ENCODE measurements around the gene TOX3. TPM values are rescaled to one million over a fixed set of nuclear protein-coding genes. Genes with fewer than 3 reads are reported as not detected.

Gene TOX3
- total and polyA plus RNA-seq, 2 experiments from 2014 or later: 9.8 to 15.6 TPM

DNA sequence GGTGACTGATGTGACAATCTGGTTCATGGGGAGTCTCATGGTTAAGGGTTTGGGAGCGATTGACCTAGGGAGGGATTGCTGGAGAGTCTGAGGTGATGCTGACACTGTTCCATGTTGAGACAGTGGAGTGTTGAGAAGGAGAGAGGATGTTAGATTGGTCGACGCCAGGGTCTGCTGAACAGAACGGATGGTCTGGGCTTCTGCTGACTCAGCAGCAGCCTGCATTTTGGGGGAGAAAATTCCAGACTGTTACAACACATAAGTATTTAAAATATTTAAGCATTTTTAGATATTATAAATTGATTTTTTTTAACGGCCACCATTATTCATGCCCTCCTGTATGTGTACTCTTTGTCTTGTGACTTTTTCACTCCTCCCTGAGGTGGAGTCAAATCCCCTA, 107.2 kb downstream of the TOX3 start:
- H3K9me2 ChIP-seq (ENCODE audit: insufficient read depth): no peaks in the 10 kb centered on the region
- no peaks in the 10 kb centered on the region for H3K79me2 ChIP-seq (replicated peaks; ENCODE audit: insufficient read depth)
- H3K36me3 Mint-ChIP-seq (ENCODE audit: low read depth): peaks cover 43% of the 10 kb centered on the region
- no peaks in the 10 kb centered on the region for H3K27me3 Mint-ChIP-seq (ENCODE audit: insufficient read depth, low read depth, poor library complexity)
- no peak overlapping the region for H3K4me3 ChIP-seq
- H3K9me3 Mint-ChIP-seq: peaks cover 12% of the 10 kb centered on the region; the same call in 2 of the 3 replicates
- no peak overlapping the region for H2AFZ ChIP-seq
- H3K36me3 ChIP-seq (ENCODE audit: insufficient read depth): peaks cover 11% of the 10 kb centered on the region
- no peaks in the 10 kb centered on the region for H3K27me3 ChIP-seq (ENCODE audit: insufficient read depth)
- H3K4me1 ChIP-seq (ENCODE audit: insufficient read depth): peaks cover 18% of the 10 kb centered on the region
- TF ChIP-seq EZH2phosphoT487 (IDR thresholded peaks at IDR 0.05; ENCODE audit: unreplicated experiment) (no peak), ETS1 (IDR thresholded peaks at IDR 0.05) (no peak), CREB1 (CRISPR knock-in tag; IDR thresholded peaks at IDR 0.05; ENCODE audit: low read depth) (no peak), EZH2 (IDR thresholded peaks at IDR 0.05; ENCODE audit: low read depth, unreplicated experiment) (no peak), STAT1 (IDR thresholded peaks at IDR 0.05; ENCODE audit: unreplicated experiment) (no peak), POLR2AphosphoS5 (IDR thresholded peaks at IDR 0.05; ENCODE audit: low read depth) (no peak), ZNF114 (CRISPR knock-in tag; IDR thresholded peaks at IDR 0.05) (no peak)
- TF ChIP-seq, protein P1, sequence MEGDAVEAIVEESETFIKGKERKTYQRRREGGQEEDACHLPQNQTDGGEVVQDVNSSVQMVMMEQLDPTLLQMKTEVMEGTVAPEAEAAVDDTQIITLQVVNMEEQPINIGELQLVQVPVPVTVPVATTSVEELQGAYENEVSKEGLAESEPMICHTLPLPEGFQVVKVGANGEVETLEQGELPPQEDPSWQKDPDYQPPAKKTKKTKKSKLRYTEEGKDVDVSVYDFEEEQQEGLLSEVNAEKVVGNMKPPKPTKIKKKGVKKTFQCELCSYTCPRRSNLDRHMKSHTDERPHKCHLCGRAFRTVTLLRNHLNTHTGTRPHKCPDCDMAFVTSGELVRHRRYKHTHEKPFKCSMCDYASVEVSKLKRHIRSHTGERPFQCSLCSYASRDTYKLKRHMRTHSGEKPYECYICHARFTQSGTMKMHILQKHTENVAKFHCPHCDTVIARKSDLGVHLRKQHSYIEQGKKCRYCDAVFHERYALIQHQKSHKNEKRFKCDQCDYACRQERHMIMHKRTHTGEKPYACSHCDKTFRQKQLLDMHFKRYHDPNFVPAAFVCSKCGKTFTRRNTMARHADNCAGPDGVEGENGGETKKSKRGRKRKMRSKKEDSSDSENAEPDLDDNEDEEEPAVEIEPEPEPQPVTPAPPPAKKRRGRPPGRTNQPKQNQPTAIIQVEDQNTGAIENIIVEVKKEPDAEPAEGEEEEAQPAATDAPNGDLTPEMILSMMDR (conservative IDR thresholded peaks at IDR 0.05; ENCODE audit: low read depth in 2 of 2): no peak
- H3K4me2 ChIP-seq: no peak overlapping the region
- DNase-seq (ENCODE audit: low spot score) (no peak), ATAC-seq (no peak)
- no peak overlapping the region for H3K27ac ChIP-seq (ENCODE audit: low read depth)
- H3K4me3 Mint-ChIP-seq: no peak overlapping the region
- H4K20me1 ChIP-seq (replicated peaks; ENCODE audit: insufficient read depth): no peaks in the 10 kb centered on the region
- no peaks in the 10 kb centered on the region for H3F3A ChIP-seq (replicated peaks; ENCODE audit: low read depth)
- H3K27ac Mint-ChIP-seq: 0 out of 2 replicates have a peak overlapping the region, but pooled peaks have one; percentile 7
- peaks cover 19% of the 10 kb centered on the region for H3K4me1 Mint-ChIP-seq

GRCh38 chr16:52439171-52439701, 107.7 kb downstream of the TOX3 start:
- Histone ChIP-seq H3K4me2 (no peak overlapping the region), H4K20me1 (replicated peaks; ENCODE audit: insufficient read depth) (no peaks in the 10 kb centered on the region), H2AFZ (no peak overlapping the region), H3K4me3 (no peak overlapping the region), H3F3A (replicated peaks; ENCODE audit: low read depth) (no peaks in the 10 kb centered on the region), H3K79me2 (replicated peaks; ENCODE audit: insufficient read depth) (no peaks in the 10 kb centered on the region), H3K9me2 (ENCODE audit: insufficient read depth) (no peaks in the 10 kb centered on the region), H3K36me3 (ENCODE audit: insufficient read depth) (peaks cover 11% of the 10 kb centered on the region), H3K27me3 (ENCODE audit: insufficient read depth) (no peaks in the 10 kb centered on the region), H3K27ac (ENCODE audit: low read depth) (no peak overlapping the region), H3K4me1 (ENCODE audit: insufficient read depth) (peaks cover 18% of the 10 kb centered on the region)
- TF ChIP-seq EZH2 (IDR thresholded peaks at IDR 0.05; ENCODE audit: low read depth, unreplicated experiment) (no peak), STAT1 (IDR thresholded peaks at IDR 0.05; ENCODE audit: unreplicated experiment) (no peak)
- Mint-ChIP-seq H3K36me3 (ENCODE audit: low read depth) (peaks cover 43% of the 10 kb centered on the region), H3K9me3 (peaks cover 12% of the 10 kb centered on the region; the same call in 2 of the 3 replicates), H3K4me1 (peaks cover 15% of the 10 kb centered on the region), H3K27me3 (ENCODE audit: insufficient read depth, low read depth, poor library complexity) (no peaks in the 10 kb centered on the region), H3K4me3 (no peak overlapping the region), H3K27ac (peak overlapping the region; percentile 7; the same call in 1 of the 2 replicates)
- ATAC-seq (no peak), DNase-seq (ENCODE audit: low spot score) (no peak)
